Mononuclear cell (primary cell): Measurements from ENCODE around the gene CD2. TPM values are rescaled to one million over a fixed set of nuclear protein-coding genes. Genes with fewer than 3 reads are reported as not detected.

Experiments
- H3K27me3 ChIP-seq: 2 replicates; pipeline ENCODE4 v1.6.0; 2011; ENCODE audit warnings: low read length, control low read depth; ENCODE audit not compliant: insufficient read depth
- H3K4me1 ChIP-seq: 2 replicates; pipeline ENCODE4 v1.5.1; 2011; ENCODE audit warnings: mild to moderate bottlenecking, low read length, control low read depth; ENCODE audit not compliant: insufficient read depth
- H3K4me3 ChIP-seq: 2 replicates; pipeline ENCODE4 v1.5.1; 2011; ENCODE audit warnings: mild to moderate bottlenecking, low read length, moderate library complexity
- H3K9me3 ChIP-seq: 2 replicates; pipeline ENCODE4 v1.5.1; 2011; ENCODE audit warnings: low read depth, mild to moderate bottlenecking, control low read depth, low read length
- total RNA-seq: library from RNA; depleted of rRNA; stranded (reverse); fragments of >200 nt; gene quantifications from one replicate; pipeline ENCODE4 v1.2.3, GENCODE V29; 2012

CD2 gene
- 110 TPM for total RNA-seq

- H3K9me3 ChIP-seq: peaks cover 6% of the 10 kb centered on the region
- H3K27me3 ChIP-seq: no peaks in the 10 kb centered on the region
- H3K4me3 ChIP-seq: peak within 1 kb of the TSS; percentile 54
- peaks cover 43% of the 10 kb centered on the region for H3K4me1 ChIP-seq
These were observed at the start of gene CD2 for GRCh38 chr1:116754198-116754977. CD2 (plus strand) TSS chr1:116754430; CDS start chr1:116754493, 63 bp downstream.

- H3K4me3 ChIP-seq: no peak overlapping the region
- no peaks in the 10 kb centered on the region for H3K9me3 ChIP-seq
- H3K27me3 ChIP-seq: no peaks in the 10 kb centered on the region
- H3K4me1 ChIP-seq: no peaks in the 10 kb centered on the region
These were observed 48.1 kb upstream of the CD2 start for GRCh38 chr1:116706123-116706522.

GRCh38 chr1:116706841-116707240 is 47.4 kb upstream of the CD2 start:
- Histone ChIP-seq H3K27me3 (no peaks in the 10 kb centered on the region), H3K4me1 (no peaks in the 10 kb centered on the region), H3K4me3 (no peak overlapping the region), H3K9me3 (no peaks in the 10 kb centered on the region)

GRCh38 chr1:116708255-116708900 is 45.9 kb upstream of the CD2 start:
- no peaks in the 10 kb centered on the region for H3K4me1 ChIP-seq
- no peaks in the 10 kb centered on the region for H3K9me3 ChIP-seq
- H3K27me3 ChIP-seq: no peaks in the 10 kb centered on the region
- no peak overlapping the region for H3K4me3 ChIP-seq

- Histone ChIP-seq H3K4me1 (no peaks in the 10 kb centered on the region), H3K9me3 (no peaks in the 10 kb centered on the region), H3K27me3 (no peaks in the 10 kb centered on the region), H3K4me3 (no peak overlapping the region)
These were observed 44.5 kb upstream of the CD2 start for GRCh38 chr1:116709666-116710167.

- no peaks in the 10 kb centered on the region for H3K27me3 ChIP-seq
- H3K4me1 ChIP-seq: no peaks in the 10 kb centered on the region
- no peaks in the 10 kb centered on the region for H3K9me3 ChIP-seq
- no peak overlapping the region for H3K4me3 ChIP-seq
These were observed 43.6 kb upstream of the CD2 start for GRCh38 chr1:116710420-116711262.

GRCh38 chr1:116711263-116711840 is 42.9 kb upstream of the CD2 start:
- no peaks in the 10 kb centered on the region for H3K27me3 ChIP-seq
- no peak overlapping the region for H3K4me3 ChIP-seq
- no peaks in the 10 kb centered on the region for H3K9me3 ChIP-seq
- H3K4me1 ChIP-seq: no peaks in the 10 kb centered on the region

- H3K9me3 ChIP-seq: no peaks in the 10 kb centered on the region
These were observed 41.7 kb upstream of the CD2 start for GRCh38 chr1:116712510-116712909.

GRCh38 chr1:116713474-116713873 is 40.8 kb upstream of the CD2 start:
- no peaks in the 10 kb centered on the region for H3K4me1 ChIP-seq
- no peak overlapping the region for H3K4me3 ChIP-seq
- H3K27me3 ChIP-seq: no peaks in the 10 kb centered on the region
- no peaks in the 10 kb centered on the region for H3K9me3 ChIP-seq

More at GRCh38 chr1:116712510-116712909, 41.7 kb upstream of the CD2 start:
- Histone ChIP-seq H3K27me3 (no peaks in the 10 kb centered on the region), H3K4me3 (no peak overlapping the region), H3K4me1 (no peaks in the 10 kb centered on the region)

- Histone ChIP-seq H3K4me1 (no peaks in the 10 kb centered on the region), H3K27me3 (no peaks in the 10 kb centered on the region), H3K9me3 (no peaks in the 10 kb centered on the region), H3K4me3 (no peak overlapping the region)
These were observed 37.8 kb upstream of the CD2 start for GRCh38 chr1:116716391-116716790.

GRCh38 chr1:116717318-116717717 is 36.9 kb upstream of the CD2 start:
- Histone ChIP-seq H3K4me3 (no peak overlapping the region), H3K27me3 (no peaks in the 10 kb centered on the region), H3K9me3 (no peaks in the 10 kb centered on the region), H3K4me1 (no peaks in the 10 kb centered on the region)

- Histone ChIP-seq H3K27me3 (no peaks in the 10 kb centered on the region), H3K4me1 (no peaks in the 10 kb centered on the region), H3K4me3 (no peak overlapping the region), H3K9me3 (no peaks in the 10 kb centered on the region)
These were observed 33.7 kb upstream of the CD2 start for GRCh38 chr1:116720364-116721038.

GRCh38 chr1:116721039-116721405 is 33.2 kb upstream of the CD2 start:
- Histone ChIP-seq H3K9me3 (no peaks in the 10 kb centered on the region), H3K4me3 (no peak overlapping the region), H3K4me1 (no peaks in the 10 kb centered on the region), H3K27me3 (no peaks in the 10 kb centered on the region)

GRCh38 chr1:116721451-116722007 is 32.7 kb upstream of the CD2 start:
- no peaks in the 10 kb centered on the region for H3K4me1 ChIP-seq
- H3K4me3 ChIP-seq: no peak overlapping the region
- no peaks in the 10 kb centered on the region for H3K27me3 ChIP-seq
- H3K9me3 ChIP-seq: no peaks in the 10 kb centered on the region
